ENCODE data around the gene ARHGEF11.
"Not testable (repeated sequence)": the region's sequence is repeated elsewhere in the genome, so short reads cannot be mapped to it uniquely, and the experiment has no call there.

ARHGEF11 gene

DNA sequence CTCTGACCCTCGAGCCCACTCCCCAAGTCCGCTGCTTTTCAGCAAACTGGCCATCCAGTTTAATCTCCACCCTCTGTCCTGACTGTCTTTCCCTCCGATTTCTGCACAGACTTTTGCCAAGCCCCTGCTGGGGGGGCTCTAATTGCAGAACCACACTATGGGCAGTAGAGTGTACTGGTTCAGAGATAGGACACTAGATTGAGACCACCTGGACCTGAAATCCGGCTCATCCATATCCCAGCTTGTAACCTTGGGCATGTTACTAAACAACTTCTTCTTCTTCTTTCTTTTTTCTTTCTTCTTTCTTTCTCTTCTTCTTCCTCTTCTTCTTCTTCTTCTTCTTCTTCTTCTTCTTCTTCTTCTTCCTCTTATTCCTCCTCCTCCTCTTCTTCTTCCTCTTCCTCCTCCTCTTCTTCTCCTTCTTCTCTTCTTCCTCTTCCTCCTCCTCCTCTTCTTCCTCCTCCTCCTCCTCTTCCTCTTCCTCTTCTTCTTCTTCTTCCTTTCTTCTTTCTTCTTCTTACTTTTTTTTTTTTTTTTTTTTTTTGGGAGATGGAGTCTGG lies 117.4 kb downstream of the ARHGEF11 start:
- peak; percentile 63 for DNase-seq

DNA sequence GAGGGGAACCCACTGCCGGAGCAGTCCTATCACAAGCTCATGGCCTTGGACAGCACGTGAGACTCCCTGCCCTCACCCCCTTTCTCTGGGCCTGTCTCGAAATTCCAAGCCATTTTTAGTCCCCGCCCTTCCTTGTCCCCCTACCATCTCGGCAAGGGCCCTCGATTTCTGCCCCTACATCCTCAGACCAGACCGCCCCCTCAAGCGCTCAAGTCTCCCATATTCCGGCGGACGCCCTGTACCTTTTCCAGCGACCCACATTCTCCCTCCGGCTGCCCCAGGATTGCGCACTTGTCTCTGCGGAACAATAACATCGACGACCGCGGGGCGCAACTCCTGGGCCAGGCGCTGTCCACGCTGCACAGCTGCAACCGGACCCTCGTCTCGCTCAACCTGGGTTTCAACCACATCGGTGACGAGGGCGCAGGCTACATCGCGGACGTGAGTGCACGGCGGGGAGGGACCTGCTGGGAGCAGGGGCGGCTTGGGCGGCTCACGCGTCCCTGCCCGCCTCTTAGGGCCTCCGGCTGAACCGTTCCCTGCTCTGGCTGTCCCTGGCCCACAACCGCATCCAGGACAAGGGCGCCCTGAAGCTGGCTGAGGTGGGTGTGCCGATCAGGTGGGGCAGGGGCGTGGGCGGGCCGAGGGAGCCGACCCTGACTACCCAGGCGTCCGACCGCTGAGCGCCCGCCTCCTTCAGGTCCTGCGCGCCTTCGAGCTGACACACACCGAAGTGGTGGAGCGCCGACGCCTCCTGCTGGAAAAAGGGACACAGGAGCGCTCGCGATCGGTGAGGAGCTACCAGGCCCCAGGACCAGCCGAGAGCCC lies 118.1 kb downstream of the ARHGEF11 start:
- peak; percentile 91 for DNase-seq

DNA sequence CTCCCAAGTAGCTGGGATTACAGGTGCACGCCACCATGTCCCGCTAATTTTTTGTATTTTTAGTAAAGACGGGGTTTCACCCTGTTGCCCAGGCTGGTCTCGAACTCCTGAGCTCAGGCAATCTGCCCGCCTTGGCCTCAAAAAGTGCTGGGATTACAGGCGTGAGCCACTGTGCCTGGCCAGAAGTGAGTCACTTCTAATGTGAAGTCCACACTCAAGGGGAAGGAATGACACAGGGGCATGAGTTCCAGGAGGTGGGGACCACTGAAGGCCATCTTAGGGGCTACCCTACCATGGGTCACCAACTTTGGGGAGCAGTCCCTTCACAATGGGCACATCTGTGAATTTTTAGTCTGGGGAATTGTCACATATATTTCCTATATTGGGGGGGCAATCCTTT lies 118.8 kb downstream of the ARHGEF11 start:
- not testable (repeated sequence) for DNase-seq

DNA sequence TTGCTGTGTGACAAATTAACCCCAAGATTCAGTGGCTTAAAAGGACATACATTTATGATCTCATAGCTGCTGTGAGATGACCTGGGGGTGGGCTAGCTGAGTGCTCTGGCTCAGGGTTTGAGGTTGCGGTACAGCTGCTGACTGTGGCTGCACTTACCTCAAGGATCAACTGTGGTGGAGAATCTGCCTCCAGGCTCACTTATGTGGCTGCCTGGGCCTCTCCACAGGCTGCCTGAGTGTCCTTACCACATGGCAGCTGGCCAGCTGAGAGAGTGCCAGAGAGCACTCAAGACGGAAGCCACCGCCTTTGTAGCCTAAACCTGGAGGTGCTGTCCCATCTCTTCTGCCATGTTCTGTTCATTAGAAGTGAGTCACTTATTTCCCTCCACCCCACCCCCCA lies 119.4 kb downstream of the ARHGEF11 start:
- peak; percentile 62 for DNase-seq

DNA sequence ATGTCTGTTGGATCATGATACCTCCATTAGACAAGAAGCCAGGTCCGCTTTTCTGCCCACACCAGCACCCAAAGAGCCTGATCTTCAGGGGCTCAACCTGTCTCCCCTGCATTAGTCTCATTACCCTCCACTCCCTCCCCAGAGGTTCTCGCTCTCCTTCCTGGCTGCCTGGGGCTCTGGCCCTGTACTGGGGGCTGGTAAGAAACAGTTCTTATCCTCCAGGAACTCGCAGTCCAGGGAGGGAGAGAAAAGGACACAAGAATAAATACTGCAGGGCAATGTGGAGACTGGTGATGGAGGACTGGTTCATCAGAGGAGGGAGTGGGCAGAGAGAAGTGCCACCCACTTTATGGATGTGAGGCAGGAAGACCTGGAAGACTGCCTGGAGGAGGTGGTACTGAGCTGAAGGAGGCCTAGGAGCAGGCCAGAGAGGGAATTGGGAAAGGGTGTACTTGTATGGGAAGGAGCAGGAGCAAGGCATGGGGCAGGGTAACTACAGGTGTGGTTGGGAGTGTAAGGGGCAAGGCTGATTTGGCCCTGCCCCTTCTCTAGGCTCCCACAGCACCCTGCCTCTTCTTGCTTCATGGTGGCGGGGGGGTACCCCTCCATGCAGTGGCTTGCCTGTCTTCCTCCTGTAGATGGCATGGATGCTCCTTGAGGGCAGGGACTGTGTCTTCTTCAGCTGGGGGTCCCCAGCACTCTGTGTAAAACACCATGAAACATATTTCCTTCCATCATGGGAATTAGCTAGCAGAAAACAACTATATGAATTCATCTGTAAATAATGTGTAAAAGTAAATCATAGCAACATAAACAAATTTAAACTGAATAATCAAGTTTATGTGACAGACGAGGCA lies 120.2 kb downstream of the ARHGEF11 start:
- DNase-seq: no peak

DNA sequence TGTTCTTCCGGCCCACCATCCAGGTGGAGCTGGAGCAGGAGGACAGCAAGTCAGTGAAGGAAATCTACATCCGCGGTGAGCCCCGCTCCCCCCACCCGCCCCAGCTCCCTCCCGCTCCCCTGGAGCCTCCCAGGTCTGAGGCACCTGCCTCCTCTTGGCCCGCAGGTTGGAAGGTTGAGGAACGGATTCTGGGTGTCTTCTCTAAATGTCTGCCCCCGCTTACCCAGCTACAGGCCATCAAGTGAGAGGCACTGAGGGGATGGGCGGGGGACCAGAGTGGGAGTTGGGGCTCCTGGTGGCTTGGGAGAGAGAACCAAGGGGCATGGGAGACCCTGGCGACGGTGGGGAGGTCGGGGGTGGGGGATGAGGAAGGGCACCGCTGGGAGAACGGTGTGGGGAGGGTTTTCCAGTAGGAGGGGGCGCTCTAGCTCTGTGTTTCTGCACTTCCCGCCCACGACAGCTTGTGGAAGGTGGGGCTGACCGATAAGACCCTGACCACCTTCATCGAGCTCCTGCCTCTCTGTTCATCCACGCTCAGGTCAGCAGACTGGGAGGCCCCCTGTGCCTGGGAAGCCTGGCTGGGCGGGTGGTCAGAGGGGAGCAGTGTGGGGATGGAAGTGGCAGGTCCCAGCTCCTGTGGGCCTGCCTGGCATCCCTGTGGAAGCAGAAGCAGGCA lies 120.9 kb downstream of the ARHGEF11 start:
- DNase-seq: peak; percentile 36

DNA sequence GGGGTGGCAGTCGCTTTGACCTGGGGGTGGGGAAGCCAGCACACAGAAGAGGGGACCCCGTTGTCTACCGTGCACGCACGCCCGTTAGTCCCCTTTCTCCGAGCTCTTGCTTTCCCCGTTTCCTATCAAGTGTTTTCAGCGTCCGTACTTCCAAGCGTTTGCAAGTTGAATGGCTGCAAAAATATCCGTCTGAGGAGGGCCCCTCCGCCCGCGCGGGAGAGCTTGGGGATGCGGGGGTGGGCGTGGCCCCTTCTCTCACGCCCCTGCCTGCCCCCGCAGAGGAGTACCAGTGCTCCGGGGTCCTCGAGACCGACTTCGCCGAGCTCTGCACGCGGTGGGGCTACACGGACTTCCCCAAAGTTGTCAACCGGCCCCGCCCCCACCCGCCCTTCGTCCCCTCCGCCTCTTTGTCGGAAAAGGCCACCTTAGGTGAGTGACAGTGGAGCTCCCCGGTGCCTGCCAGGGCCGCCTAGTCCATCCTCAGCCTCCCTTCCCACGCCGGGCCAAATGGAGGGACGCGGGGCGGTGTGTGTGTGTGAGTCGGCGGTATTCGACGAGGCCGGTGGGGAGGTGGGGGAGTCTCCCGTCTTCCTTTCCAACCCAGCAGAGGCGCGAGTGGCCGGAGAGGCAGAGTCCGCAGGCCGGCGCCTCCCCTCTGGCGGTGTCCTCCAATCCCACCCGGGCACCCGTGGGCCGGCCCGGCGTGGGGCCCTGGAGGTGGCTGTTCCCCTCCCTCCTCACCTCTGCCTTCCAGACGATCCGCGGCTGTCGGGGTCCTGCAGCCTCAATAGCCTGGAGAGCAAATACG lies 121.7 kb downstream of the ARHGEF11 start:
- DNase-seq: no peak

DNA sequence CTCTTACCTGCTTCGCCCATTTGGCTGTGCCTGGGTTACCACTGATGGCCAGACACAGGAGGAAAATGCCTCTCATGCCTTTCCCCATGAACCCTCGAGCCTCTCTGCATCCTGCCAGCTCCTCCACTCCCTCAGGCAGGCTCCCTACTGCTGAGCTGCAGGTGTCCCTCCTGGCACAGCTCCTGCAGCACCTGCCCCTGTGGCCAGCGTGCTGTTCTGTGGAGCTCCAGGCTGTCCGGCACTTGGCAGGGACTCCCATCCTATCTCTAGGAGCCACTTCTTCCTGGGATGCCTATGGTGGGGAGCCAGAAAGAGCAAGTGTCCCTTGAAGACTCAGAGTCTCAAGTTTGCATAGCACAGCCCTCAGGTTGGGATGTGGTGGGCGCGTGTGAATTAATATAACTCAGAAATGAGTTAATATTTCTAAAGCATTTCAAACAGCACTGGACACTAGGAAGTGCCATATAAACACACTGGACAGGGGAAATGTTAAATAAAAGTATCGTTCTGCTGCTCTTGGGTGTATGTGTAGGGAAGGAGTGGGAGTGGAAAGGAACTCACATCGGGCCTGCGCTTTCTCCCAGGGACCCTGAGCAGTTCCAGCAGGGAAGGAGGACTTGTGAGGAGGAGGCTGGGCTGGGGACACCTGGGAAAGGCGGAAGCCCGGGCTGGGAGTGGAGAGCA lies 122.4 kb downstream of the ARHGEF11 start:
- peak; percentile 34 for DNase-seq

DNA sequence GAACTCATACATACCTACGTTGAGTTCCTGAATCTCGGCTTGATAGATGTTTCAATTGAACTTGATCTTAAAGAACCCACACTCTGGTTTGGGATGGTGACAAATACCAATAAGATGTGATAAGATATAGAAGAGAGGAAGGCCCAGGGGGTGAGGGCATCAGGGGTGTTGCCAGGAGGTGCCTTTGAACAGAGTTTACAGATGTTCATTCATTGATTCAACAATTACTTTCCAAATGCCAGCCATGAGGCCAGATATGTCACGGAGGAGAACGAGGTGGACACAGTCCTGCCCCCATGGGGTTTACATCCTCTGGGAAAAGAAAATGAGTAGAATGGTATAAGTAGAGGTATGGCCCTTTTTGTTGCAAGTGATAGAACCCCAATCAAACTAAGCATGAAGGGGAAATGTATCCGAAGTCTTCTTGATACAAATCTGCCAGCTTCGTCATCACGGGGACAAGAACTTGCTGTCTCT lies 124.5 kb downstream of the ARHGEF11 start:
- DNase-seq: no peak

DNA sequence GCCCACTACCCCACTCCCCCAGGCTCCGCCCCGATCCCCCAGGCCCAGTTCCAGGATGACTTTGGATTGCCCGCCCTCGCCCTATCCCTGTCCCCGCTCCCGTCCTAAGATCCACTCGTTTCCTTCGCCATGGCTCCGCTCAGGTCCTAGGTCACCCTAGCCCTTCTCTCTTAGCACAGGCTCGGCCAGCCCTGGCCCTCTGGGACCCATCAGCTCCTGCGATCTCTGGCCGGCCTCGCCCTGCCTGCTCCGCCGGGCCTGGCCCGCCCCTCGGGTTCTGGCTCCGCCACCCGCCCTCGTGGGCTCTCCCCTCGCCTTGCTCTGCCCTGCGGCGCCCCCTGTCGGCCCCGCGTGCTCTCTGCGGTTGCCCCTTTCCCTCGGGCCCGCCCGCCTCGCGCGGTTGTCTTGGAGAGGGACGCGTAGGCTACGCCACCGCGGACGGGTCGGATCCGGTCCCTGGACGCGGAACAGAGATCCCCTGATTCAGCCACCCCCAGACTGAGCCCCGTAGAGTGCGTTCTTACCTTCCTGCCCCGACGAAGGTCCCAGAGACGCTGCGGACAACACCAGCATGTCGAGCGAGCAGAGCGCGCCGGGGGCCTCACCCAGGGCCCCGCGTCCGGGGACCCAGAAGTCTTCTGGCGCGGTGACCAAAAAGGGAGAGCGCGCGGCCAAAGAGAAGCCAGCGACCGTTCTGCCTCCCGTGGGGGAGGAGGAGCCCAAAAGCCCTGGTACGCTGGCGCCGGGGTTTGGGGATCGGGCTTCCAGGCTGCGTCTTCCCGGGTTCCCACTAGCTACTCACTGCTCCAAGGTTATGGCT lies 125.1 kb downstream of the ARHGEF11 start, which contains the start of gene LRRC71:
Gene LRRC71, plus strand, starts transcription at position 400 of the 820 bp plus-strand sequence. Its CDS starts 172 bp downstream, at position 572.
- peak; percentile 94 for DNase-seq

DNA sequence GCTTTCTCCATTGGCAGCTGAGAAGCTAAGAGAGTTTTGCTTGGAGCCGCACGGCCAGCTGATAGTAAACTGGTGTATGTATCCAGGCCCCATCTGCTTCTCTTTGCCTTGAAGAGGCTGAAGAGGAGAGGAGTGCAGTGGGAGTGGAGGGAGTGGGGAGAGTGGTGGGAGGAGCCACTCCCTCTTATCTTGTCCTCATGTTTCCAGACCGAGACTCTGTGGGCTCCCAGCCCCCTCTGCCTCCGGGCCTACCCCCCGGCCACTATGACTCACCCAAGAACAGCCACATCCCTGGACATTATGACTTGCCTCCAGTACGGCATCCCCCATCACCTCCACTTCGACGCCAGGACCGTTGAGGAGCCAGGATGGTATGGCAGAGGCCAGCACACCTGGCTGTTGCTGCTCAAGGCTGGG lies 131.1 kb downstream of the ARHGEF11 start:
- DNase-seq: peak; percentile 41

DNA sequence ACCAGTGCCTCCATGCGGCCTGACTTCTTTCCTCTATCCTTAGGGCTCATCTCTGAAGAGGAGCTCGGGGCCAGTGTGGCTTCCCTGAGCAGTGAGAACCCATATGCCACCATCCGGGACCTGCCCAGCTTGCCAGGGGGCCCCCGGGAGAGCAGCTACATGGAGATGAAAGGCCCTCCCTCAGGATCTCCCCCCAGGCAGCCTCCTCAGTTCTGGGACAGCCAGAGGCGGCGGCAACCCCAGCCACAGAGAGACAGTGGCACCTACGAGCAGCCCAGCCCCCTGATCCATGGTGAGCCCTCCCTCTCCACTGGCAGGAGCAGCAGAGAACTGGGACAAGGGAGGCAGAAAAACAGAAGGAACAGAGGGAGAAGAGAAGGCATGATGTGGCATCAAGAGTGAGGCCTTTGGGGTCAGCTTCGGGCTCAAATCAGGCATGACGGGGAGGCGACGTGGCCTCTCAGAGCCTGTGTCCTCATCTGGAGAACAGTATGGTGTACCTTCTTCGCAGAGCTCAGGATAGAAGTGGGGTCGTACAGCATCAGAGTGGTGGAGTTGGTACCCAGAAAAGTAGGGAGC lies 131.6 kb downstream of the ARHGEF11 start:
- no peak for DNase-seq

DNA sequence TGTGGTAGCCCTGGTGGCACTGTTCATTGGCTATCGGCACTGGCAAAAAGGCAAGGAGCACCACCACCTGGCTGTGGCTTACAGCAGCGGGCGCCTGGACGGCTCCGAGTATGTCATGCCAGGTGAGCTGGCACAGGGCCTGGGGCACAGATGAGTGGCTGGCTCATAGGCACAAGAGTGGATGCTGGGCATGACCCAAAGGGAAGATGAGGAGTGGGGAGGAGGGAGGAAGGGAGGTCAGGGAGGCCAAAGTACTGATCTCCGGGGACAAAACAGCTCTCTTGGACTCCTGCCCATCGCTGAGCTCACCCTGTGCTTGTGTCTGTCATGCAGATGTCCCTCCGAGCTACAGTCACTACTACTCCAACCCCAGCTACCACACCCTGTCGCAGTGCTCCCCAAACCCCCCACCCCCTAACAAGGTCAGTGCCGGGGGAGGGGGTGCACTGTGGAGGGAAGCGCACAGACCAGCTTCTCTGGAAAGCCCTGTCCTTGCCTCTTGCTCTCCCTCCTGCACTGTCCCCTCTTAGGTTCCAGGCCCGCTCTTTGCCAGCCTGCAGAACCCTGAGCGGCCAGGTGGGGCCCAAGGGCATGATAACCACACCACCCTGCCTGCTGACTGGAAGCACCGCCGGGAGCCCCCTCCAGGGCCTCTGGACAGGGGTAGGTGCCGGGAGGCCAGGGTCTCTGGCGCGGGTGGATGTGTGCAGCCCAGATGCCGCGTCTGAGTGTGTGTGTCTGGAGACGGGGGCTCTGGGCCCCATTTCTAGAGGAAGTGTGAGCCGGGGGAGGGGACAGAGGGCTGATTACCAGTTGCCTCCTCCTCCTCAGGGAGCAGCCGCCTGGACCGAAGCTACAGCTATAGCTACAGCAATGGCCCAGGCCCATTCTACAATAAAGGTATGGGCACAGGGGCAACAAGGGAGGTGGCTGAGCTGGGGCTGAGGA lies 132.4 kb downstream of the ARHGEF11 start:
- peak; percentile 27 for DNase-seq

DNA sequence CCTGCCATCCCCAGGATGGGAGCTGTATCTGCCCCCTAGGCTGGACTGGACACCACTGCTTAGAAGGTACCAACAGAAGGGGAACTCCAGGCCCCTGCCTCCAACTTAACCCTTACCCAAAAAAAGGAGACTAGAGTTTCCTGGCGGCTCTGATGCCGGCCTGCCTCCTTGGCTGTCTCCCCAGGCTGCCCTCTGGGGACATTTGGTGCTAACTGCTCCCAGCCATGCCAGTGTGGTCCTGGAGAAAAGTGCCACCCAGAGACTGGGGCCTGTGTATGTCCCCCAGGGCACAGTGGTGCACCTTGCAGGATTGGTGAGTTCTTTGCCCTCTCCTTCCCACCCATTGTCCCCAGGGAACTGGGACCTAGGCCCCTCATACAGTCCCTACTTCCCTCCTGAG lies 133.2 kb downstream of the ARHGEF11 start:
- no peak for DNase-seq

DNA sequence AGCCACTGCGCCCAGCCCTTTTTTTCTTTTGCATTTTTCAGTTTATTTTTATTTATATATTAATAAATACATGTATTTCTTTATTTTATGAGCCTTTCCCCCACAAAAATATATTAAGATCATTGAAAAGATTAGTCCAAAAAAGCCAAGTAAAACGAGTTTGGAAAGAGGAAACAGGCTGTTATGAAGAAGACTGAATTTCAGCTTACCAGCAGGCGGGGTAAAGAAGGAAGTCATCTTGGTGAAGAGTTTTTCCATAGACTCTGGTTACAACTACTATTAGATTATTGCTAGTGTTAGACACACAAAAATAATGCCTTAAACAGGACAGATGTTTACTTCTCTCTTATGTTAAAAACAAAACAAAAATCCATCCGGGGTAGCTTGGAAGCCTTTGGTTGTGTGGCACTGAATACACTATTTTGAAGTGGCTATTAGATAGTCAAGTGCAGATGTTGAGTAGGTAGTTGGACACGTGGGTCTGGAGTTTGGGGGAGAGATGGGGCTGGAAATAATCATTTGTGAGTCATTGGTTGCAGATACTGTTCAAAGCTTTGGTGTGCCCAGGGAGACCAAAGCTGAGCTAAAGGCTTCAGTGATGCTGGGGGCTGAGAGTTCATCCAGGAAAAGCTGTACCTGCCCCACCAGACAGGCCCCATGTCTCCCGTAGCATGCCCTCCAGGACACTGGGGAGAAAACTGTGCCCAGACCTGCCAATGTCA lies 133.8 kb downstream of the ARHGEF11 start:
- DNase-seq: no peak

DNA sequence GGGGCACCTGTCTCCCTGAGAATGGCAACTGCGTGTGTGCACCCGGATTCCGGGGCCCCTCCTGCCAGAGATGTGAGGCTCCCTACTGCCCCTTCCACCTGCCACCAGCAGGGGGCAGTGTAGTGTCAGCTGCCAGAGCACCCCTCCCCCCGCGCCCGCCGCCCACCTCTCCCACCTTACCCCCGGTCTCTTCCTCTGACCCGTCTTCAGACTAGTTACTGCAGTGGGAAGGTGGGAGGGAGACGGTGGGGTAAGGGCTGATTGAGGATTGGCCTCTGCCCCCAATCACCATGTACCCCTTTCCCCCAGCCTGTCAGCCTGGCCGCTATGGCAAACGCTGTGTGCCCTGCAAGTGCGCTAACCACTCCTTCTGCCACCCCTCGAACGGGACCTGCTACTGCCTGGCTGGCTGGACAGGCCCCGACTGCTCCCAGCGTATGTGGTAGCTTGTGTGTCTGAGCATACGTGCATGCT lies 135.2 kb downstream of the ARHGEF11 start:
- DNase-seq: peak; percentile 75

DNA sequence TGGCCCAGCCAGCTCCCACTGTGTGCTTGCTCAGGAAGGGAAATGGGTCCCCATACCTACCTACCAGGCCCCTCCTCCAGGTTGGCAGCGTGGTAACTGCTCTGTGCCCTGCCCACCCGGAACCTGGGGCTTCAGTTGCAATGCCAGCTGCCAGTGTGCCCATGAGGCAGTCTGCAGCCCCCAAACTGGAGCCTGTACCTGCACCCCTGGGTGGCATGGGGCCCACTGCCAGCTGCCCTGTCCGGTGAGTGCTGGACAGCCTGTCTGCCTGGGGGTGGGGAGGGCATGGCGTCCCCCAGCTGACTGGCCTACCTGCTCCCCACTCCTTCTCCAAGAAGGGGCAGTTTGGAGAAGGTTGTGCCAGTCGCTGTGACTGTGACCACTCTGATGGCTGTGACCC lies 135.9 kb downstream of the ARHGEF11 start:
- no peak for DNase-seq

DNA sequence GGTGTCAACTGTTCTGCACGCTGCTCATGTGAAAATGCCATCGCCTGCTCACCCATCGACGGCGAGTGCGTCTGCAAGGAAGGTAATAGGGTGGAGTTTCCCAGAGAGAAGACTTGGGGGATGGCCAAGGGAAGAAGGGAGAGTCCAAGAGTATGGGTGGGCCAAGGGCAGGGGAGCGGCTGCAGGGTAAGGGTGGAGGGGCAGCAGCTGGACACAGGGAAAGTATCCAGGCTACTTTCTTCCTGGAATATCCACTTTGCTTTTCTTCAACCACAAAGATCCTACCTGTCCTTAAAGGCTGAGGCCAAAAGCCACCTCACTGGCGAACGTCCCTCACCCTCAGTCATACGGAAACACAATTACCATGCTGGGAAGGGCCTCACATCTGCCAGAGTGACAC lies 136.6 kb downstream of the ARHGEF11 start:
- DNase-seq: no peak
